Hepatic stellate cell (primary cell): ENCODE measurements around the gene KCTD8.
"Not testable (repeated sequence)": the region's sequence is repeated elsewhere in the genome, so short reads cannot be mapped to it uniquely, and the experiment has no call there.

ENCODE experiments used
- DNase-seq: peaks from one replicate; pipeline ENCODE4 v3.0.0; 2011; ENCODE audit warnings: low spot score

Gene KCTD8

GRCh38 chr4:44326741-44327140 lies 121.9 kb downstream of the KCTD8 start:
- DNase-seq, result no peak

GRCh38 chr4:44320833-44321232 lies 127.8 kb downstream of the KCTD8 start:
- DNase-seq, result no peak

GRCh38 chr4:44319129-44319528 lies 129.5 kb downstream of the KCTD8 start:
- no peak for DNase-seq

- no peak for DNase-seq
These were observed 134.9 kb downstream of the KCTD8 start for GRCh38 chr4:44313702-44314101.

GRCh38 chr4:44287505-44287904 lies 161.1 kb downstream of the KCTD8 start:
- no peak for DNase-seq

- no peak for DNase-seq
These were observed 169.1 kb downstream of the KCTD8 start for GRCh38 chr4:44279469-44279868.

- no peak for DNase-seq
These were observed 169.5 kb downstream of the KCTD8 start for GRCh38 chr4:44279066-44279465.

GRCh38 chr4:44257461-44257860 lies 191.1 kb downstream of the KCTD8 start:
- no peak for DNase-seq

- DNase-seq, result no peak
These were observed 192.2 kb downstream of the KCTD8 start for GRCh38 chr4:44256414-44256813.

GRCh38 chr4:44237643-44238042 lies 211.0 kb downstream of the KCTD8 start:
- DNase-seq, result no peak

GRCh38 chr4:44235897-44236296 lies 212.7 kb downstream of the KCTD8 start:
- DNase-seq, result no peak

- DNase-seq, result no peak
These were observed 216.3 kb downstream of the KCTD8 start for GRCh38 chr4:44232262-44232661.

- DNase-seq, result no peak
These were observed 217.6 kb downstream of the KCTD8 start for GRCh38 chr4:44231006-44231405.

GRCh38 chr4:44228326-44228725 lies 220.3 kb downstream of the KCTD8 start:
- no peak for DNase-seq

- DNase-seq, result no peak
These were observed 227.2 kb downstream of the KCTD8 start for GRCh38 chr4:44221407-44221806.

GRCh38 chr4:44210750-44211149 lies 237.9 kb downstream of the KCTD8 start:
- DNase-seq, result no peak

- no peak for DNase-seq
These were observed 251.8 kb downstream of the KCTD8 start for GRCh38 chr4:44196796-44197195.

GRCh38 chr4:44194365-44194764 lies 254.2 kb downstream of the KCTD8 start:
- no peak for DNase-seq

- no peak for DNase-seq
These were observed 261.8 kb downstream of the KCTD8 start for GRCh38 chr4:44186850-44187246.

GRCh38 chr4:44186096-44186849 lies 262.3 kb downstream of the KCTD8 start:
- DNase-seq, result no peak

- DNase-seq, result not testable (repeated sequence)
These were observed 266.9 kb downstream of the KCTD8 start for GRCh38 chr4:44181491-44182349.

- DNase-seq, result not testable (repeated sequence)
These were observed 280.8 kb downstream of the KCTD8 start for GRCh38 chr4:44167766-44168165.

GRCh38 chr4:44165938-44166337 lies 282.7 kb downstream of the KCTD8 start:
- DNase-seq, result no peak
